HCT116 (cell line): ENCODE results near the gene MERTK. TPM values are rescaled to one million over a fixed set of nuclear protein-coding genes. Genes with fewer than 3 reads are reported as not detected.

ENCODE experiments used
- ATAC-seq: fragments of 200-7000 bp; cut with Tn5 transposase; 2 replicates; pipeline ENCODE4 v1.9.1; 2020; ENCODE audit warnings: mild to moderate bottlenecking, moderate library complexity
- BruUV-seq: library from RNA; stranded (reverse); fragments of 400-500 nt; replicated peaks from 2 replicates; lab custom pipeline; 2021; lab: Mats Ljungman, UMichigan
- CTCF ChIA-PET: fragments of 300-600 bp; sonication (Branson Sonifier 250); formaldehyde crosslinking; loops from one replicate; lab custom pipeline; 2021; ENCODE audit warnings: antibody characterized with exemption; lab: Charles Lee
- POLR2A ChIA-PET: fragments of 300-600, 350-600 bp; sonication (Branson Sonifier 250); formaldehyde crosslinking; loops from one replicate; lab custom pipeline; 2021; ENCODE audit warnings: antibody characterized with exemption; lab: Charles Lee
- RAD21 ChIA-PET, 2 experiments: fragments of 300-600 bp; sonication (Branson Sonifier 250); formaldehyde crosslinking; loops; one replicate each; lab custom pipeline; 2023; ENCODE audit warnings: low total read pairs in 2 of 2; ENCODE audit not compliant: uncharacterized antibody in 2 of 2, unreplicated experiment in 2 of 2, low non-redundant PET in 1 of 2; lab: Charles Lee
- DNase-seq: peaks from one replicate; pipeline ENCODE4 v3.0.0-alpha.2; 2010; ENCODE audit warnings: low read depth, low spot score
- H2AFZ ChIP-seq: fragments of 200-600 bp; shearing (Covaris generic), sonication (generic); 2 replicates; pipeline ENCODE4 v1.6.1; 2017; ENCODE audit warnings: low read depth, mixed run types, mixed read lengths, antibody characterized with exemption, low read length; ENCODE audit not compliant: poor library complexity, severe bottlenecking
- H3K27ac ChIP-seq: 2 replicates; pipeline ENCODE4 v1.5.1; 2012; ENCODE audit warnings: low read depth, low read length
- H3K27me3 ChIP-seq: fragments of 200-600 bp; sonication (generic); 2 replicates; pipeline ENCODE4 v1.6.1; 2016; ENCODE audit warnings: mixed run types, low read length, mixed read lengths; ENCODE audit not compliant: insufficient read depth
- H3K36me3 ChIP-seq, 2 experiments: fragments of 200-500 bp in 1 of 2; fragments of 200-600 bp in 1 of 2; sonication (Bioruptor generic) in 1 of 2; sonication (generic) in 1 of 2; 2 replicates each; pipeline versions ENCODE4 v1.5.1 to v1.6.1; 2014 to 2016; ENCODE audit warnings: low read length in 2 of 2, inconsistent platforms in 1 of 2, mixed read lengths in 1 of 2, mixed run types in 1 of 2; ENCODE audit not compliant: insufficient read depth in 2 of 2, control insufficient read depth in 1 of 2
- H3K4me1 ChIP-seq, 2 experiments: fragments of 200-600 bp in 1 of 2; sonication (generic) in 1 of 2; 2 replicates each; pipeline versions ENCODE4 v1.5.1 to v1.6.1; 2012 to 2017; ENCODE audit warnings: low read length in 2 of 2, inconsistent platforms in 1 of 2, mild to moderate bottlenecking in 1 of 2, mixed read lengths in 1 of 2, mixed run types in 1 of 2, moderate library complexity in 1 of 2; ENCODE audit not compliant: insufficient read depth in 2 of 2, control insufficient read depth in 1 of 2
- H3K4me2 ChIP-seq: fragments of 200-600 bp; sonication (generic); 2 replicates; pipeline ENCODE4 v1.6.1; 2017; ENCODE audit warnings: mixed run types, low read length, mixed read lengths
- H3K4me3 ChIP-seq, 2 experiments: fragments of 200-600 bp in 1 of 2; sonication (generic) in 1 of 2; replicated peaks in 1 of 2; 2 replicates each; pipeline ENCODE4 v1.5.1; 2011 to 2016; ENCODE audit warnings: low read length in 2 of 2, control low read depth in 1 of 2, low read depth in 1 of 2, mild to moderate bottlenecking in 1 of 2, mixed read lengths in 1 of 2, mixed run types in 1 of 2
- H3K79me2 ChIP-seq: fragments of 200-600 bp; sonication (generic); 2 replicates; pipeline ENCODE4 v1.6.1; 2017; ENCODE audit warnings: mild to moderate bottlenecking, mixed run types, low read length, moderate library complexity, mixed read lengths; ENCODE audit not compliant: insufficient read depth
- H3K9ac ChIP-seq: fragments of 200-600 bp; sonication (generic); 2 replicates; pipeline ENCODE4 v1.6.1; 2016; ENCODE audit warnings: low read length, mixed read lengths
- H3K9me2 ChIP-seq: fragments of 200-600 bp; sonication (generic), shearing (Covaris generic); 2 replicates; pipeline ENCODE4 v1.6.1; 2017; ENCODE audit warnings: mixed run types, mild to moderate bottlenecking, moderate library complexity; ENCODE audit not compliant: insufficient read depth
- H3K9me3 ChIP-seq, 2 experiments: fragments of 200-500 bp in 1 of 2; fragments of 200-600 bp in 1 of 2; sonication (Bioruptor generic) in 1 of 2; sonication (generic) in 1 of 2; 2 replicates each; pipeline ENCODE4 v1.6.1; 2014 to 2017; ENCODE audit warnings: low read length in 2 of 2, mixed read lengths in 2 of 2, inconsistent platforms in 1 of 2, low read depth in 1 of 2, mild to moderate bottlenecking in 1 of 2, mixed run types in 1 of 2, moderate library complexity in 1 of 2; ENCODE audit not compliant: control insufficient read depth in 1 of 2, insufficient read depth in 1 of 2
- H4K20me1 ChIP-seq: fragments of 200-600 bp; sonication (generic), shearing (Covaris generic); 2 replicates; pipeline ENCODE4 v1.6.1; 2017; ENCODE audit warnings: mixed run types, mild to moderate bottlenecking, moderate library complexity; ENCODE audit not compliant: insufficient read depth
- CBX3 ChIP-seq: IDR thresholded peaks from 2 replicates; pipeline ENCODE4 v1.6.1; 2012; ENCODE audit warnings: low read depth
- CTCF ChIP-seq, 3 experiments: fragments of 200-600 bp in 1 of 3; sonication (generic) in 1 of 3; IDR thresholded peaks in 2 of 3; conservative IDR thresholded peaks in 1 of 3; 2 replicates each; pipeline ENCODE4 v1.5.1; 2012 to 2017; ENCODE audit warnings: low read depth in 2 of 3, low read length in 2 of 3, antibody characterized with exemption in 1 of 3, borderline replicate concordance in 1 of 3, control low read depth in 1 of 3, mild to moderate bottlenecking in 1 of 3, mixed read lengths in 1 of 3, mixed run types in 1 of 3, moderate library complexity in 1 of 3; ENCODE audit not compliant: insufficient read depth in 1 of 3
- ELF1 ChIP-seq: IDR thresholded peaks from 2 replicates; pipeline ENCODE4 v1.6.1; 2012; ENCODE audit warnings: low read depth, borderline replicate concordance
- EZH2 ChIP-seq: fragments of 200-600 bp; sonication (generic); IDR thresholded peaks from 2 replicates; pipeline ENCODE4 v1.6.1; 2017; ENCODE audit warnings: antibody characterized with exemption, mixed run types
- EZH2phosphoT487 ChIP-seq: fragments of 200-600 bp; IDR thresholded peaks from 2 replicates; pipeline ENCODE4 v1.6.1; 2018; ENCODE audit warnings: antibody characterized with exemption, borderline replicate concordance
- FOSL1 ChIP-seq: IDR thresholded peaks from 2 replicates; pipeline ENCODE4 v1.6.1; 2012; ENCODE audit warnings: low read depth
- JUND ChIP-seq: IDR thresholded peaks from 2 replicates; pipeline ENCODE4 v1.6.1; 2012
- POLR2AphosphoS5 ChIP-seq: IDR thresholded peaks from 2 replicates; pipeline ENCODE4 v1.6.1; 2011; ENCODE audit warnings: mild to moderate bottlenecking, low read depth, low read length, moderate library complexity
- RAD21 ChIP-seq: IDR thresholded peaks from 2 replicates; pipeline ENCODE4 v1.6.1; 2012; ENCODE audit warnings: low read depth, mild to moderate bottlenecking
- REST ChIP-seq: IDR thresholded peaks from 2 replicates; pipeline ENCODE4 v1.6.1; 2012; ENCODE audit warnings: low read depth
- SIN3A ChIP-seq: IDR thresholded peaks from 2 replicates; pipeline ENCODE4 v1.6.1; 2012; ENCODE audit warnings: low read depth
- SP1 ChIP-seq: IDR thresholded peaks from 2 replicates; pipeline ENCODE4 v1.6.1; 2012; ENCODE audit warnings: low read depth
- SRF ChIP-seq: IDR thresholded peaks from 2 replicates; pipeline ENCODE4 v1.6.1; 2012; ENCODE audit warnings: low read depth
- TCF7L2 ChIP-seq: IDR thresholded peaks from 2 replicates; pipeline ENCODE4 v1.7.0; 2011; ENCODE audit warnings: borderline replicate concordance, inconsistent platforms; ENCODE audit not compliant: insufficient read depth, insufficient read length; ENCODE audit errors: extremely low read depth
- ZFX ChIP-seq: fragments of 450-650 bp; IDR thresholded peaks from 2 replicates; pipeline ENCODE4 v1.6.1; 2017
- ZNF274 ChIP-seq: fragments of 200-500 bp; sonication (Bioruptor generic); IDR thresholded peaks from 2 replicates; pipeline ENCODE4 v1.6.1; 2014; ENCODE audit warnings: mild to moderate bottlenecking, low read depth, low read length, inconsistent platforms
- intact Hi-C: fragments of 100-400 bp; cut with micrococcal nuclease; formaldehyde crosslinking; loops from 2 replicates; pipeline ENCODE4 v1.10.0; 2022
- total RNA-seq: library from RNA; stranded (reverse); gene quantifications from one replicate; pipeline ENCODE4 v1.2.1, GENCODE V29; 2021; ENCODE audit not compliant: unreplicated experiment

Gene MERTK
- total RNA-seq, 1 experiment from 2014 or later = 5.7 TPM

GRCh38 chr2:112065486-112065885 lies 167.1 kb downstream of the MERTK start:
- Histone ChIP-seq H3K9ac (no peak overlapping the region), H3K4me1 (peaks cover 0 to 4% of the 10 kb centered on the region in 2 experiments; a peak in 1 of 4 replicates), H3K9me2 (no peaks in the 10 kb centered on the region), H3K36me3 (peaks cover 2 to 10% of the 10 kb centered on the region in 2 experiments; a peak in 1 of 4 replicates), H4K20me1 (no peaks in the 10 kb centered on the region), H3K27ac (no peak overlapping the region), H3K4me3 (no peak overlapping the region), H3K4me2 (no peak overlapping the region), H3K79me2 (no peaks in the 10 kb centered on the region), H3K27me3 (no peaks in the 10 kb centered on the region), H3K9me3 (no peaks in the 10 kb centered on the region), H2AFZ (no peak overlapping the region)
- intact Hi-C loops = no loop called here
- DNase-seq (no peak), ATAC-seq (no peak)
- RAD21 ChIA-PET = no interaction called here
- POLR2A ChIA-PET = no interaction called here
- TF ChIP-seq ZFX (no peak), JUND (no peak), POLR2AphosphoS5 (no peak), ZNF274 (no peak), FOSL1 (no peak), SIN3A (no peak), EZH2 (no peak), CBX3 (no peak), CTCF (IDR thresholded peaks at IDR 0.05 in 2 of 3, conservative IDR thresholded peaks at IDR 0.05 in 1 of 3; ENCODE audit: borderline replicate concordance in 1 of 3, insufficient read depth in 1 of 3, low read depth in 2 of 3, low read length in 2 of 3) (no peak), EZH2phosphoT487 (no peak), SP1 (no peak), SRF (no peak), REST (no peak), ELF1 (no peak), RAD21 (no peak), TCF7L2 (no peak)
- BruUV-seq = no TSS peak
- CTCF ChIA-PET = no interaction called here
